Measurements from ENCODE around the gene RAD51. TPM values are rescaled to one million over a fixed set of nuclear protein-coding genes. Genes with fewer than 3 reads are reported as not detected.
A peak's percentile ranks its signal among the peaks of the same experiment; 100 is the strongest.

RAD51 gene
- total and polyA plus RNA-seq, 9 of the 15 experiments (the other 6 are each of a cell fraction or from before 2014, with no cell fraction given), result 16.0 to 63.8 (median 34.6) TPM

DNA sequence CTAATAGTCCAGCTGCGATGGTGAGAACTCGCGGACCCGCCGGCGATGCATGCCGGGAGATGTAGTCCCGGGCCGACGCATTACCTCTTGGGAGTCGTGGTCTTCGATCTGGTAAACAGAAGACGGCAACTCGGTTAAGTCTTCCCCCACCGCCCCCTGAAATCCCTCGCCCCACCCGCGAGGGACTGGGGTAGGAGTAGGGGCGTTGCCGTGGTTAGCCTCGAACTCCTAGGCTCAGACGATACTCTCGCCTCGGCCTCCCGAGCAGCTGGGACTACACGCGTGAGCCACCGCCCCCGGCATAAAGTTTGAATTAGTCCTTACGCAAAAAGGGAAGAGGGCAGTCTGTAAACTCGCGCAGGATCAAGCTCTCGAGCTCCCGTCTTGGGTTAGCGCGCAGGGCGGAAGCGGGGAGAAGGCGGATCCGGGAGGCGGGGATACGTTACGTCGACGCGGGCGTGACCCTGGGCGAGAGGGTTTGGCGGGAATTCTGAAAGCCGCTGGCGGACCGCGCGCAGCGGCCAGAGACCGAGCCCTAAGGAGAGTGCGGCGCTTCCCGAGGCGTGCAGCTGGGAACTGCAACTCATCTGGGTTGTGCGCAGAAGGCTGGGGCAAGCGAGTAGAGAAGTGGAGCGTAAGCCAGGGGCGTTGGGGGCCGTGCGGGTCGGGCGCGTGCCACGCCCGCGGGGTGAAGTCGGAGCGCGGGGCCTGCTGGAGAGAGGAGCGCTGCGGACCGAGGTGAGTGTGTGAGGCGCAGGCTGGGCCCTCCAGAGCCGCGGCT is at the start of gene RAD51 (continued):
- TF ChIP-seq TAF7 (tag; IDR thresholded peaks at IDR 0.05) (peak; percentile 53; the same call in 1 of the 2 replicates), SIX5 (IDR thresholded peaks at IDR 0.05; ENCODE audit: borderline replicate concordance in 1 of 2, insufficient read depth in 1 of 2, low read depth in 1 of 2, low read length in 2 of 2) (peak; percentile 63 to 70; a peak in 3 of 4 replicates), ZNF444 (CRISPR knock-in tag; IDR thresholded peaks at IDR 0.05) (no peak), ZNF589 (CRISPR knock-in tag; IDR thresholded peaks at IDR 0.05; ENCODE audit: low read depth) (no peak), ZFP1 (CRISPR knock-in tag; IDR thresholded peaks at IDR 0.05) (no peak), HDAC1 (IDR thresholded peaks at IDR 0.05) (peak in 1 of 2 experiments; percentile 100; a peak in 3 of 4 replicates), MEIS2 (IDR thresholded peaks at IDR 0.05; ENCODE audit: partially characterized antibody) (no peak), TCF7 (IDR thresholded peaks at IDR 0.05; ENCODE audit: borderline replicate concordance) (no peak), FOXK2 (conservative IDR thresholded peaks at IDR 0.05 in 1 of 2, IDR thresholded peaks at IDR 0.05 in 1 of 2; ENCODE audit: low read depth in 2 of 2) (peak in 1 of 2 experiments; percentile 67), SP1 (CRISPR knock-in tag; IDR thresholded peaks at IDR 0.05) (peak; percentile 90), STAT5A (IDR thresholded peaks at IDR 0.05; ENCODE audit: borderline replicate concordance, low read length) (no peak), PHTF2 (CRISPR knock-in tag; IDR thresholded peaks at IDR 0.05) (no peak)
- TF ChIP-seq, protein P1, sequence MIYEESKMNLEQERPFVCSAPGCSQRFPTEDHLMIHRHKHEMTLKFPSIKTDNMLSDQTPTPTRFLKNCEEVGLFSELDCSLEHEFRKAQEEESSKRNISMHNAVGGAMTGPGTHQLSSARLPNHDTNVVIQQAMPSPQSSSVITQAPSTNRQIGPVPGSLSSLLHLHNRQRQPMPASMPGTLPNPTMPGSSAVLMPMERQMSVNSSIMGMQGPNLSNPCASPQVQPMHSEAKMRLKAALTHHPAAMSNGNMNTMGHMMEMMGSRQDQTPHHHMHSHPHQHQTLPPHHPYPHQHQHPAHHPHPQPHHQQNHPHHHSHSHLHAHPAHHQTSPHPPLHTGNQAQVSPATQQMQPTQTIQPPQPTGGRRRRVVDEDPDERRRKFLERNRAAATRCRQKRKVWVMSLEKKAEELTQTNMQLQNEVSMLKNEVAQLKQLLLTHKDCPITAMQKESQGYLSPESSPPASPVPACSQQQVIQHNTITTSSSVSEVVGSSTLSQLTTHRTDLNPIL (CRISPR knock-in tag; IDR thresholded peaks at IDR 0.05), result no peak
- TF ChIP-seq, protein P2, sequence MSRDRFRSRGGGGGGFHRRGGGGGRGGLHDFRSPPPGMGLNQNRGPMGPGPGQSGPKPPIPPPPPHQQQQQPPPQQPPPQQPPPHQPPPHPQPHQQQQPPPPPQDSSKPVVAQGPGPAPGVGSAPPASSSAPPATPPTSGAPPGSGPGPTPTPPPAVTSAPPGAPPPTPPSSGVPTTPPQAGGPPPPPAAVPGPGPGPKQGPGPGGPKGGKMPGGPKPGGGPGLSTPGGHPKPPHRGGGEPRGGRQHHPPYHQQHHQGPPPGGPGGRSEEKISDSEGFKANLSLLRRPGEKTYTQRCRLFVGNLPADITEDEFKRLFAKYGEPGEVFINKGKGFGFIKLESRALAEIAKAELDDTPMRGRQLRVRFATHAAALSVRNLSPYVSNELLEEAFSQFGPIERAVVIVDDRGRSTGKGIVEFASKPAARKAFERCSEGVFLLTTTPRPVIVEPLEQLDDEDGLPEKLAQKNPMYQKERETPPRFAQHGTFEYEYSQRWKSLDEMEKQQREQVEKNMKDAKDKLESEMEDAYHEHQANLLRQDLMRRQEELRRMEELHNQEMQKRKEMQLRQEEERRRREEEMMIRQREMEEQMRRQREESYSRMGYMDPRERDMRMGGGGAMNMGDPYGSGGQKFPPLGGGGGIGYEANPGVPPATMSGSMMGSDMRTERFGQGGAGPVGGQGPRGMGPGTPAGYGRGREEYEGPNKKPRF (IDR thresholded peaks at IDR 0.05; ENCODE audit: low read depth, low read length), result no peak
- TF ChIP-seq, protein P3, sequence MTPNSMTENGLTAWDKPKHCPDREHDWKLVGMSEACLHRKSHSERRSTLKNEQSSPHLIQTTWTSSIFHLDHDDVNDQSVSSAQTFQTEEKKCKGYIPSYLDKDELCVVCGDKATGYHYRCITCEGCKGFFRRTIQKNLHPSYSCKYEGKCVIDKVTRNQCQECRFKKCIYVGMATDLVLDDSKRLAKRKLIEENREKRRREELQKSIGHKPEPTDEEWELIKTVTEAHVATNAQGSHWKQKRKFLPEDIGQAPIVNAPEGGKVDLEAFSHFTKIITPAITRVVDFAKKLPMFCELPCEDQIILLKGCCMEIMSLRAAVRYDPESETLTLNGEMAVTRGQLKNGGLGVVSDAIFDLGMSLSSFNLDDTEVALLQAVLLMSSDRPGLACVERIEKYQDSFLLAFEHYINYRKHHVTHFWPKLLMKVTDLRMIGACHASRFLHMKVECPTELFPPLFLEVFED (CRISPR knock-in tag; conservative IDR thresholded peaks at IDR 0.05), result no peak
- TF ChIP-seq, protein P4, sequence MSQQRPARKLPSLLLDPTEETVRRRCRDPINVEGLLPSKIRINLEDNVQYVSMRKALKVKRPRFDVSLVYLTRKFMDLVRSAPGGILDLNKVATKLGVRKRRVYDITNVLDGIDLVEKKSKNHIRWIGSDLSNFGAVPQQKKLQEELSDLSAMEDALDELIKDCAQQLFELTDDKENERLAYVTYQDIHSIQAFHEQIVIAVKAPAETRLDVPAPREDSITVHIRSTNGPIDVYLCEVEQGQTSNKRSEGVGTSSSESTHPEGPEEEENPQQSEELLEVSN (IDR thresholded peaks at IDR 0.05; ENCODE audit: borderline replicate concordance in 1 of 2, extremely low read depth in 1 of 2, insufficient read depth in 1 of 2, insufficient read length in 1 of 2, low read depth in 1 of 2, low read length in 1 of 2, poor library complexity in 1 of 2, severe bottlenecking in 1 of 2), result peak; percentile 91 to 95
